IPS-11a (cell line): ENCODE results near the gene ASTN2.
"Not testable (repeated sequence)": the region's sequence is repeated elsewhere in the genome, so short reads cannot be mapped to it uniquely, and the experiment has no call there.

ENCODE experiments used
- H3K4me3 ChIP-seq: one replicate; pipeline ENCODE4 v1.5.1; 2013; ENCODE audit warnings: low read depth, low read length, control low read depth

Gene ASTN2

DNA sequence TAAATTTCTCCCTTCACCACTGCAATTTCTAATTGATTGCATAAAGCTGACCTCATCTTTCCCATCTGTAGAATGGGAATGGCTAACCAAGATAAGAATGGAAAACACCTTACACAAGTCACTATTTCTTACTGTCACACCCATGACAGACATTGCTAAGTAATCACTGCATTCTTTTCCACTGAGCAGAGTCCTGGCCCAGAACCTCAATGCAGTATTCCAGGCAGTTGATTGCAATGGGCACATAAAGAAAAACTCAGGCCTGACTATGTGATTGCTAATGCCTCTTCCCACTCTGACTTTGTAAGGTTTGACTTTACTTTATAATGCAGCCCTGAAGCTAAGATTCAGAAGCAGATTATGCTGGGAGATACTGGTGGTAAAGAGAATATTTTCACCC, 698.4 kb downstream of the ASTN2 start:
- H3K4me3 ChIP-seq = no peak overlapping the region

DNA sequence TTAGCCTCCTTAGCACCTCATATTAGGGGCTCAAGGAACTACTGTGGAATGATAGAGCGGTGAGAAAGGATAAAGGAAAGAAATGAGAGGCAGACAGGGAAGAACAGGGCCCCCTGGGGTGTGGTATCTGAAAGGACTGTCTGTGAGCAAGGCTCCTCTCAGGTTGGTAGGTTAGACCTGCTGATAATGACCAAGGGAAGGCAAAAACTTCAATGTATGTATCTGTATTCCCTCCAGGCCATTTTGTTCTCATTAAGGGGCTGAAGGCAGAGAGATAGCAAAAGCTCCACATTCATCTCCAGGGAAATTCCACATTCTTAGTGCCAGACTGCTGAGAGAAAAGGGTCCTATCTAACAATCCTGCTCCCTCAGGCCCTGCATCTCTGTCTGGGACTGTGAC, 699.1 kb downstream of the ASTN2 start:
- H3K4me3 ChIP-seq = no peak overlapping the region

DNA sequence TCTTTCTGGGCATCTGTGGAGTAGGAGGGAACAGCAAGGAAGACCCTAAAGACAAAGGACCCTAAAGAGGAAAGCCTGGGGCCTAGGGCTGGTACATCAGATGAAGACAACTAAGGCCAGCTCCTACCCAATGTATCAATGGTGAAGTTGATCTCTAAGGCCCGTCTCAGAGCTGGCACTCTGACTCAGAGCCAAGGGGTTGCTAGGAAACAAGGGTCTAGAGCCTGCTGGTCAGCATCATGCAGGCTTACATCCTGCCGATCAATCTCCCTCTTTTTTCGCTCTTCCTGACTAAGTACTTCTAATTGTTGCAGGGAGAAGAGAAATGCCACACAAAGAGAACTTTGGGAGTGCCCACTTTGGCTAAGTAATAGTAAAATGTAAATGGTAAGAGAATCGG, 701.6 kb downstream of the ASTN2 start:
- H3K4me3 ChIP-seq = no peak overlapping the region

DNA sequence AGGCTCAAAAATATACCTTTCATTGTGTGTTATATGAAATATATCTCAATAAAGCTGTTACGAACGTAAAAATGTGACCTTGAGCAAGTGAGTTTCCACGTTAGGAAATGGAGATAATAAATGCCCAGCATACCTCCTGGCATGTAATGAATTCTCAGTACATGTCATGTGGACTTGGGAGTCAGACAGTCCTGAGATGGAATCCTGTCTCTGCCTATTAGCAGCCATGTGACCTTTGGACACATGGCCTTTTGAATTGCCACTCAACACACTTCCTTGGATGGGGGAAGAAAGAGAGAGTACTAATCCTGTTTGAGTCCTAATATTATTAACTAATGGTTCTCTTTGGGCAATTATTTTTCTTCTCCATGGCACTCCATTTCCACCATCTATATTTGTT, 702.1 kb downstream of the ASTN2 start:
- H3K4me3 ChIP-seq = no peak overlapping the region

DNA sequence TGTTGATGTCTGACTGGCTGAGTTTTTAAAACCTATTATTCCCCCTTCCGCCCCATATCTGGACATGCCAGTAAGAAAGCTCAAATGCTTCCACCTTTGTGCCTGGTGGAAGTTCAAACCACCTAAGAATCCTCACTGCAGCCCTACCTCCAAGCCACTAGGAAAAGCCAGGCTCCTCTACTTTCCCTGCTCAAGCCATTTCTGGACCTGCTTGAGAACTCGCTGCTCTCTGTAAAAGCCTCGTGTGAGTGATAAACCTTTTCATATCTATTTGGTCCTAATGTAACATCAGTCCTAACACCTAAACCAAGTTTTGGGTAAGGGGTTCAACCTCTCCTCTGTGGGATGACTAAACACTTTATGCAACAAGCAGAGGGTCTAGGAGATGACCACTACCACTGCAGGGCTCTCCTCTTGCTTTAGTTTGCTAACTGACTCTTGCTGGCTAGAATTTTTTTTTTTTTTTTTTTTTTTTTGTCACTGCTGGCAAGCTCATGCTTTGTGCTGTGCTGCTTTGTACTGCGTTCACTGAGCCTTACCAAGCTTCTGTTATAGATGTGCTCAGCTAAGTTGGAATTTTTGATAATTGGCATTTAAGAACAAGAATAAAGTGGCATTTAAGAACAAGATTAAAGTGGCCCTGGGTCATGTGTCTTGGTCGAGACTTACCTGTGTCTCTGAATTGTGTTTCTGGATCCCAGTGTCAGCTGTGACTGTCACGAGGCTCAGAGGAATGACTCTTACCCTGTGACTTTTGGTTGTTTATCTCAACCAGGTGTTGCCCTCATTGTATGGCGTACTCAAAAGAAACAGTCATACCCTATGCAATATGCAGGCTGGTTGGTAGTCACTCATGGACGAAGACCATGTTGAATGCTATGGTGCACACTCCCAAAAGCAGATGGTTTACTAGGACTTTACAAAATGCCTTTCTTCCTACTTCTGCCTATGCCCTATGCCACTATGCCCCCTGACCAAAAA, 708.3 kb downstream of the ASTN2 start:
- H3K4me3 ChIP-seq = no peak overlapping the region

DNA sequence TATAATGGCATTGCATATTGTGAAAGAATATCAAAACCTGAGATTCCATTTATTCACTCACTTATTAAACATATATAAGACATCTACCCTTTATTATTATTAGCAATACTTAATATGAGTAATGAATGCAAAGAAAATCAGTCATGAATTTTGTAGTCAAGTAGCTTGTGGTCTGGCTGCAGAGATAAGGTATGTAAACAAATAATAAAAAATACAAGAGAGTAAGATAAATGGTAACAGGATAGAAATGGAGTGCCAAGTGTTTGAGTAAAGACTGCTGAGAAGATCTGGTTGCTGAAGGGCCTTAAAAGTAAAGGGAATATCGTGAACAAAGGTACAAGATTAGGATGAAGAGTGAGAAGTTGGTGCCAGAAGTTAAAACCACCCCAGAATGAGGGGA, 709.3 kb downstream of the ASTN2 start:
- no peak overlapping the region for H3K4me3 ChIP-seq

DNA sequence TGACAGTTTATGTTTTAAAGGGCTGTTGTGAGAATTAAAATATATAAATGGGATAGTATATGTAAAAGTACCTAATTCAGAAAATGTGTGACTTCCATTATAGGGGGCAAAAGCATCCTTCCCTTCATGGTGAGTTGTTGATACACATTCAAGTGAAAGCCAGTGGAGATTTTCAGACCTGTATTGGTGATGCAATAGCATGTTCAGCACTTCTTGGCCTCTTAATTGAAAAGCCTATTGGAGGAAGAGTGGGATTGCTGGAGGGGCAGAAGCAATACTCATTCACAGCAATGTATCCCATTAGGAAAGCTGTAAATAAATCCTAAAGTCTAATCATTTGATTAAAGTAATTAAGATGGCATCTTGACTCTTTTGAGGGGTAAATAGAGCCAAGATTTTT, 710.4 kb downstream of the ASTN2 start:
- H3K4me3 ChIP-seq = no peak overlapping the region

DNA sequence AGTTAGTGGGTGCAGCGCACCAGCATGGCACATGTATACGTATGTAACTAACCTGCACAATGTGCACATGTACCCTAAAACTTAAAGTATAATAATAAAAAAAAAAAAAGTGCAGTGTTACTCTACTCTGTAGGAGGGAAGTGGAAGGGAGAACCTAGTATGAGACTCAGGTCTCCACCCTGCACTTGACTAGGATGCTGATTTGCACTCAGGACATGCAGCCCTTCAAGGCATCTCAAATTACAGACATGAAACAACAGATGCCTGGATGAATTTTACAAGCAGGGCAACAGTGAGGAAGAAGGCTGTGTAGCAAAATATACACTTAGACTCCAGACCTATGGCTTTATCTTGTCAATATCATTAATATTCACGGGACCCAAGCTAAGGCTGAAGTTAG, 711.2 kb downstream of the ASTN2 start:
- no peak overlapping the region for H3K4me3 ChIP-seq

DNA sequence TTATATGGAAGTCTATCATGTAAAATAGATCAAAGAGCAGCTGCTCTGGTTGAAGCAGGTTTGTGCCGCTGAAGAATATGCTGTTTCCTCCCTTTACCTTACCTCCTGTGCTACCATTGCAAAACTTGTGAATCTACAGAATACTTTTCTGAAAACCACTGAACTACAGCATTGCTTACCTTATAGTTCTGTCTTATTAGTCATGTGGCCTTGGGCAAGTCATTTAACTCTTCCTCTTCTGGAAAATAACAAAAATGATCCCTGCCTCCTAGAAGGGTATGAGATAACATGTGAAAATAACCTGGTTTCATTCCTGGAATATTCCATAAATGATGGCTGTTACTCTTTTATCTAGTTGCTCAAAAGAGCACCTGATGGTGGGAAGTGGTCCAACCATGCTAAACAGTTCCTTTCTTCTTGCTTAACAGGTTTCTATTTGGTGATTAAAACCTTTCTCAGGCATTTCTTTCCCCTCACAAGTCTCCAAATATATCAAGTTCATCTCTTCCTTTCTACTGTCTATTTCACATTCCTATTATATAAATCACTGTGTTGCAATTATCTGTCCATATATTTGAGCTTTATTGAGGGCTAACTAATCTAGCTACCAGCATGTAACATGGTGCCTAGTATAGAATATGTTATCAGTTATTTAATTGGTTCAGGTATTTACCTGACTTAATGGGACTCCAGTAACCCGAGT, 712.8 kb downstream of the ASTN2 start:
- no peak overlapping the region for H3K4me3 ChIP-seq

DNA sequence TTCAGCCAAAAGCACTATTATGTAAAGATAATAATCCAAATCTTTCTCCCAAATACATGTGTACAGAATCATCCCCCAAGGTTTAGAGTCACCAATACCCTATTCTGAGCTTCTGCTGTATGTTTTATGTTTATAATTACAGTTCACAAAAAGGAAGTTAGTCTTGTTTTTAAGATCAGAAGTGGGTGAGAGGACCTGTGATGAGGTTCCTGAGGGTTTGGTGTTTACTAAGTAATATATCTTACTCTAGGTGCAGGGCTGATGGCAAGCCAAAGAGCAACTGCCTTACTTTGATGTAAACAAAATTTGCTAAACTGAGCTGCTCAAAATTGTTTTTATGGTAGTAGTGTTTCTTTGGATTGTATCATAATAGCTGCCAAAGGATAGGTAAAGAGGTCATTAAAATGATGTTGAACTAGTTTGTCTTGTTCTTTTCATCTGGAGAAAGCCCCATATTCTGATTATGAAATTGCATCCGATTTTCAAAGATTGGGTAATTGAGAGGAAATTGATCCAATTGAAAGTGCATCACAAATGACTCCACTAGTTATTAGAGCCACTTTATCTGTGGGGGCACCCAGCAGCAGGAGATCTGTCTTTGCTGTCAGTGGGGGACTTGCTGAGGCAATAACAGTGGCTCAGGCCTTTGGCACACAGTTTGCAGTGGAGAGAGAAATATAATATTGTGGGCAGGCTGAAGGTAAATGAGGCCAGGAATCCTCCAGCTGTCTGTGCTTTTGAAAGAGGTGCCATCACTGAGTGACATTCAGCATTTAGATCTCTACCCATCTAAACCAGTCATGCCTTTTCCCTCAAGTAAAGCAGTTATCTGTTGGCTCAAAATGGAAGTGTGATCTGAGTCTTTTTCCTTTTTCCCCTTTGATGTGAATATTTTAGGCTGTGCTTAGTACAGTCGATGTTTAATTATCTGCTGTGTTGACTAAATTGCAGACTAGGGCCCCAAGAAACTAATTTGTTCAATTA, 713.7 kb downstream of the ASTN2 start:
- no peak overlapping the region for H3K4me3 ChIP-seq

DNA sequence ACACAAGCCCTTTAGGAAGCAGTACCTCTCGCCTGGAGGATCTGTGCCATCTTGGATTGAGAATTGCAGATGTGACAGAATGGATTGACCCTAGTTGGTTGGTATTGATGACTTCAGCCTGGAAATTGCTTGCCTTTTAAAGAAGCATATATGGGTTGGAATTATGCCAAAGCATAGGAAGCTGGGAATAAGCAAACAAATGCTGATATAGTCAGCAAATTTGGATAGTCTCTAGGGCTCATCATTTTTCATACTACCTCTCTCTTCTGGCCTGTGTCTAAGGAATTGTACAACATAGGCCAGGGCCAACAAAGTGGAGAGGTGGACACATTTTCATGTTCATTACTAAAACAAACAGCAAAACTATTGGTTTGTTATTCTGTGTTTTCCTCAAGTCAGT, 714.6 kb downstream of the ASTN2 start:
- no peak overlapping the region for H3K4me3 ChIP-seq

DNA sequence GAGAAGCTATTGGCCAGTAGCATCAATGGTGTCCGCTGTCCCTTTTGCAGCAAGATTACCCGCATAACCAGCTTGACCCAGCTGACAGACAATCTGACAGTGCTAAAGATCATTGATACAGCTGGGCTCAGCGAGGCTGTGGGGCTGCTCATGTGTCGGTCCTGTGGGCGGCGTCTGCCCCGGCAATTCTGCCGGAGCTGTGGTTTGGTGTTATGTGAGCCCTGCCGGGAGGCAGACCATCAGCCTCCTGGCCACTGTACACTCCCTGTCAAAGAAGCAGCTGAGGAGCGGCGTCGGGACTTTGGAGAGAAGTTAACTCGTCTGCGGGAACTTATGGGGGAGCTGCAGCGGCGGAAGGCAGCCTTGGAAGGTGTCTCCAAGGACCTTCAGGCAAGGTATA, 717.0 kb downstream of the ASTN2 start:
- no peak overlapping the region for H3K4me3 ChIP-seq

DNA sequence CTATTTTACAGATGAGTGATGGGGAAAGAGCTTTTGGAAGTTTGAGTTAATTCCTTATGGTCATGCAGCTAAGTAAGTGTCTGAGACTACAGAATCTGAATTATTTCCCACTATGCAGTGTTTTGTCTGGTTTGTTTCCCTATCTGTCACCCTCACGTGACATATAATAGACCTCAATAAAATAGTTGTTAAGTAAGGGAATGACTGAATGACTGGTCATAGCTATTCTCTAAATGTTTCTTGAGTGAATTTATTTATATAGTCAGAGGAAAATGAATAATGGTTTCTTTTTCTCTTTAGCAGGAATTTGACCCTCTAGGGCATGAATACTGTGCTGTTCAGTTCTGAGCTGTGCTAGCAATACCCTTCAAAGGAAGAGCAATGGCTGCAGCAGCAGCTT, 717.5 kb downstream of the ASTN2 start:
- H3K4me3 ChIP-seq = no peak overlapping the region

DNA sequence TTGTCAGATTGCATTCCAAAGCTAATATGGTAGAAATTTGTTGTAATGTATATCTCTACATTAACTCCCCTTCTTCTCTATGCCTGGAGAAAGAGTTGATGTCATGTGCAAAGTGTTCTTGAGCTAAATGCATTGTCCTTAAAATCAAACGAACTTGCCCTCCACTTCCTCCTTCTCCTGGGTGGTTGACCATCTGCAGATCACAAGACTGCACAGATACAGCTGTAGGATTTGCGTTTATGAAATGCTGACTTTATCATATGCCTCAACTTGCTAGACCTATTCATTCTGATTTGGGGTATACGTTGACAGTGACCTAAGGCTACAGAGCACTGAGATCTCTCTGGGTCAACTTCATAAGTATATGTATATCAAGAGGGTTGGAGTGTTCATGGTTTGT, 719.4 kb downstream of the ASTN2 start:
- no peak overlapping the region for H3K4me3 ChIP-seq

DNA sequence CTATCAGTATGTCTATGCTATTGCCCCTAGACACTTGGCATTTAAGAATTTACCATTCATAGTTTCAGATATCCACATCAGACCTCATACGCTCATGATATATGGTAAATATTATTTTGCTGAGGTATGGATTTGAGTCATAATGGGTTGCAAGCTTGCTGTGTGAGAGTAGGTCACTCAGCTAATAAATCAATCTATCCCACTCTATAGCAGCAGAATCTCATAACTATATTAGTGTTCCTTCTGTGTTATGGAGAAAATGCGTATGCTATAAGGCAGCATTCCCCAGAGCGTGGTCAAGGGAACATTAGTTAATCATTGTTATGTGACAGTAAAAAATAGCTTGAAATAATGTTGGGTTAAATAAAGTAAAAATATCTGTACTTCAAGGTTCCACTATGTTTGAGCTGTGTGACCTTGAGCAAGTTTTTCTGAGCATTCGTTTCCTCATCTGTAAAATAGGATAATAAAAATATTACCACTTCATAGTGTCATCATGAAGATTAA, 720.0 kb downstream of the ASTN2 start:
- no peak overlapping the region for H3K4me3 ChIP-seq

DNA sequence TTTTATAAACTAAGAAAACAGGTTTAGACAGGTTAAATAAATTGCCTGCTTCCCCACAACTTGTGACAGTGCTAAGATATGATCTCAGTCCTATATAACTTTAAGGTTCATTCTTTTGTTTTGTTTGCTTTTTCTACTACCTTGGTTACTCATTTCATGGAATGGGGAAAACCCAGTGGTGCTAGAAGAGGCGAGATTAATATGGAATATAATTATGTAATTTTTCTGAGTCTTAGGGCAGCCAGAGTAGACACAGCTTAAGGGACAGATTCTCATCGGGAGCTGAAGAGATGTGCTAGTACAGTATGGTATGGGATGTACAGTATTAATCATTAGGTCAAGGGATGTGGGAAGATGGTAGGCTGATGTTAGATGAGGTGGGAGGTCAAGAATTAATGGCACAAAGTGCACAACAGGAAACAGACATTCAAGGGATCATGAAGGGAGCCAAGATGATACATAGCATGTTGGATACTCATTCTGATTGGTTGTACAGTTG, 721.6 kb downstream of the ASTN2 start:
- H3K4me3 ChIP-seq = no peak overlapping the region

DNA sequence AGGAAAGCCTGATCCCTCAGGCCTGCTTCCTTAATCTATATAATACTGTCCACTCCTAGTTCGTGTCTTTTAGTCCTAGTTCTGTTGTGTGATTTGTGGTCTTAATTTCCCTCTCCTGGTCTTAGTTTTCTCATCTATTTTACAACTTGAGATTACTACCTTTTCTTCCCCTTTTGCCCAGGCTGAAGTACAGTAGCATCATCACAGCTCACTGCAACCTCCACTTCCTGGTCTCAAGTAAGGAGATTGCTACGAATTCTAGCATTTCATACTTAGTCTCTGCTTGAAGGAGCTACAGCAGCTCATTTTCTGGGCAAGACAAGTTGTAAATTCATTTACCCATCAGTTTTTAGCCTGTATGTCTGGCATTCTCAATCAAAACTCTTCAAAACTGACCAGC, 722.2 kb downstream of the ASTN2 start:
- no peak overlapping the region for H3K4me3 ChIP-seq

DNA sequence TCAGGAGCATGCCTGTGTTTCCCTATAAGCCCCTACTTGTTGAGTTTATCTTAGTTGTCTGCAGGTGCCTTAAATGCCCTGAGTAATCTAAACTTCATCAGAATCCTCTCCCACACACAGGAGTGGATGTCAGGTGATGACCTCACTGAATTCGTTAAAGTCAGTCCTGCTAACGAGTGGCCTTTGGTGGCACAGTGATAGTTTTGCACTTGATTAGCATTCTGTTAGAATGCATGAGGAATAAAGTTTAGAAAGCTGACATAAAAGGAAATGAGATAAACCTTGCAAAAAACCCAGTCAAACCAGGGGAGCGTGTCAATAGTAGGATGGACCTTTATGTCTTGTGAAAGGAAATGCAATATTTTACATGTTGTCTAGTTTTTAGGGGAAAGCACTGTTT, 723.2 kb downstream of the ASTN2 start:
- no peak overlapping the region for H3K4me3 ChIP-seq

DNA sequence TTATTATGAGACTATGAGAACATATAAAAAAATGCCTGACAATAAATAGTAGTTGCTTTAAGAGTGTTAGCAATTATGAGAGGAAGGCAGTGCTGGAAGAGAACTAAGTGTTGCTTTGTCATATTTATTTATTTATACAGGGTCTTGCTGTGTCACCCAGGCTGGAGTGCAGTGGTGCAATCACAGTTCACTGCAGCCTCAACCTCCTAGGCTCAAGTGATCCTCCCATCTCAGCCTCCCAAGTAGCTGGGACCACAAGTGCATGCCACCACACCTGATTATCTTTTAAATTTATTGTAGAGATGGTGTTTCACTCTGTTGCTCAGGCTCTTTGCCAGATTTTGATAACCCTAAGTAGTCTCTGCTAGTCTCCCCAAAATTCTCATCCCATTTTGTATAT, 724.1 kb downstream of the ASTN2 start:
- not testable (repeated sequence) for H3K4me3 ChIP-seq

DNA sequence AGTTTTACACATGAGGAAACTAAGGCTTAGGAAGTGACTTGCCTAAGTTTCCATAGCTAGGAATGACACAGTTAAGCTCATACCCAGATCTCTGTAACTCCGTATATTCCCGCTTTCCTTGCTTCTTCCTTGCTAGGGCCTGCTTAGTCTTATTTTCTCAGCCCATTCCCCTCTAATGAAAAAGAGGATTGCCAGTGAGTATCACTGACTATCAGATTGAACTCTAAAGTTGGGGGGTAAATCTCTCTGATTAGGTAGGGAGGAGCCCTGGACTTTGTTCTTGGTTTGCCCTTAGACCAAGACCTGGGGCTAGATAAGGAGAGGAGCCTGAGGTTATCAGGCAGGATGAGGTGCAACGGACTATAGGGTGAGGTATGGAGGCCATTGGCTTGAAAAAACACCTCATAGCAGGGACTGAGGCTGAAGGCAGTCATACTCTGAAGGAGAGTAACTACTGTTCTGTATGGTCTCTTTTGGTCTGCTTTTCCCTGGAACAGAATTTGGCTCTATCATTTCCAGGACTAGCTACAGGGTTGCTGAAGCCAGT, 725.3 kb downstream of the ASTN2 start:
- no peak overlapping the region for H3K4me3 ChIP-seq
